ENCODE results near the gene MKNK1.

MKNK1 gene

DNA sequence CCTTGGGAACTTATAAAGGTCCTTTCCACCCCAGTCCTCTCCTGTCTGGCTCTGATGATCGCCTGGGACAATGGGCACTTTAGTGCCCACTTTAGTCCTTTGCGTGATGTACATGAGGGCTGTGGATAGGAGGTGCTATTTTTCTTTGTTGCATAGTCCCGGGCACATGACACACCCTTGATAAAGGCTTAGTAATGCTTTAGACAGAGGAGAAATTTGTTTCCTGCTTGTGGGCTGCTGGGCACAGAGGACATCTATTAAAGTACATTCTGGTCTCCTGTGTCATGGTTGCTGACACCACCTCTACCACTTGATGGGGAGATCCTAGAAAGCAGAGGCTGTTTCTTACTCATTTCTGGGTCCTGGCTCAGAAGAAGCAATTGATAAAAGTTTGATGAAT is 47.2 kb downstream of the MKNK1 start:
- DNase-seq, result no peak

DNA sequence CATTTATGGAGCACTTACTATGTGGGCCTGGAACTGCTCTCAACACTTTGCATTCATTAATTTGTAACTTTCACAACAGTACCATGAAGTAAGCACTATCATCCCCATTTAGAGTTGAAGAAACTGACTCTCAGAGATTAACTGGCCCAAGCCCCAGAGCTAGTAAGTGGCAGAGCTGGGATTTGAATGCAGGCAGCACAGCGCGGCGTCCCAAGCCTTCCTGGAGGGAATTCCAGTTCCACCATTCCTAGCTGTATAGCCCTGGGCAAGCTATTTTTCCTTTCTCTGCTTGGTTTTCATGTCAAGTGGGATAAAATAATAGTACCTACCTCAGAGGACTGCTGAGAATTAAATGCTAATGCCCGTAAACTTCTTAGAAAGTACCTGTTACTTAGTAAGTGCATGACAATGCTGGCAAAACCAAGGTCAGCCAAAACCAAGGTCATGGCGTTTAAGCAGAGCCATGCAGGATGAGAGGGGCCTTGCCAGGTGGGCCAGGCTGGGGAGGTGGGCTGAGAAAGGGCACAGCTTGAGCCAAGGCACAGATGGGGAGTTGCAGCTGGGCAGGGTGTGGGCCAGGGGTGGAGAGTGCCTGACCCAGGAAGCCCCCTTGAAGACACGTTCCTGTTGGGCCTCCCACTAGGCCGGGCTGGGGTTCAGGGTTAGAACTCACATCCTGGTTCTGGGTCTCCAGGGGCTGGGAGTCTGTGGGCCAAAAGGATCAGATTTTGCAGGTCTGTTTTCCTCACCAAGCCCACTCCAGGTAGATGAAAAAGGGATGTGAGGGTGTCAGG is 48.0 kb downstream of the MKNK1 start:
- DNase-seq, result no peak

DNA sequence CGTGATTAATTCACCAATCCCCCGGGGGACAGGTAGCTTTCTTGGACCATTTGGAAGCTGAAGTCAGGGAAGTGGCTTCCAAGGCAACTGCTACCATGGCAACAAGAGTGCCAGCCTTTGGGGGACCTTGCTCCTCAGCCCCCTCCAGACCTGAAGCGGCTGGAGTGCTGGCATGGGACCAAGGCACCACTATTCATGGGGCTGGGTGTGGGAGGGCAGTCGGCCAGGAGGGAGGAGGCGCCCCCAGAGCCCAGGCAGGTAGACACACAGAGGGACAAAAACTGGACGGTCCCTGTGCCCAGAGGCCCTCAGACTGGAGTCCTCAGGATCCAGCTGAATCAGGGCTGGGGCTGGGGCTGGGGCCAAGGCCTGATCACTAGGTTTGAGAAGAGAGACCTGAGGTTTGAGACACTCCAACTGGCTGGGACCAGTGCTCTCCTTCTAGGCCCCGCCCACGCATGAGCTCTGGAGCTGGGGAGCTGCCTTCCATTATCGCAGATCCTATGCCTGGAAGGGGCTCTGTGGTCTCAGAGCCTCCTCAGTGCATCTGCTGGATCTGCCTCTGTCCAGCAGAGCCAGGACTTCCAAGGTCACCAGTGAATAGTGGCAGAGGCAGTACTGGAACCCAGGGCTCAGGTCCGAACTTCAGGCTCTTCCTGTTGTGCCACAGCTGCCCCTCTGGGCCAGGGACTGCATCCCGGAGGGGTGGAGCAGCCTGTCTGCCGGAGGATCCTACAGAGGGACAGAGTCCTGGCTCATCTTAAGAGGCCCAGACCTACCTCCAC is 49.3 kb downstream of the MKNK1 start:
- DNase-seq, result peak; percentile 59

DNA sequence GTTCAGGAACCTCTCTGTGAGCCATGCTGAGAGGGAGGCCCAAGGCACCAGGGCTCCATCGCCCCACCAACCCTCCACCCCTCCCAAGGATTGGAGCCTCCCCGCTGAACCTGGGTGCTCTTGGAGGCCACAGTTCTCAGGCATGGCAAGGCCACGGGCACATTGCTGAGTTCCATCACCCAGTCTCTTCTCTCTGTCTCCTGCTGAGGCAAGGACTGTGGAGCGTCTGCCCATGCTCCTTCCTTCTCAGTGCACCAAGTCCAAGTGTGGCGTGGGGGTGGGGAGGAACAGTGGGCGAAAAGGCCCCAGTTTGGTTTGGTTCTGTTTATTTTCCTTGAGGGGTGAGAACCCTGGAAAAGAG is 49.9 kb downstream of the MKNK1 start:
- DNase-seq, result no peak

DNA sequence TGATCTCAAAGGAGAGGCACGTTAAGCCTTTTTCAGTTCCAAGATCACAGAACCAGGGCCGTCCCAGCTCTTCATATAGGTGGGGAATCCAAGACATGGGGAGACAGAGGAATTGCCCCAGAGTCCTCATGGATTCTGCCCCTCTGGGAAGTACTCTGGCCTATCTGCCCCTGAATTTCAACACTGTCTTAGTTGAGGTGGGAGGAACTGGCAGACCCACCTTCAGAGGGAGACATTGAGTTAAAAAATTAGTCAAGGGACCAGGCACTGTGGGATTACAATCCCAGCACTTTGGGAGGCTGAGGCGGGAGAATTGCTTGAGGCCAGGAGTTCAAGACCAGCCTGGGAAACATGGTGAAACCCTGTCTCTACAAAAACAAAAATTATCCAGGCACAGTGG is 50.6 kb downstream of the MKNK1 start:
- DNase-seq, result no peak

DNA sequence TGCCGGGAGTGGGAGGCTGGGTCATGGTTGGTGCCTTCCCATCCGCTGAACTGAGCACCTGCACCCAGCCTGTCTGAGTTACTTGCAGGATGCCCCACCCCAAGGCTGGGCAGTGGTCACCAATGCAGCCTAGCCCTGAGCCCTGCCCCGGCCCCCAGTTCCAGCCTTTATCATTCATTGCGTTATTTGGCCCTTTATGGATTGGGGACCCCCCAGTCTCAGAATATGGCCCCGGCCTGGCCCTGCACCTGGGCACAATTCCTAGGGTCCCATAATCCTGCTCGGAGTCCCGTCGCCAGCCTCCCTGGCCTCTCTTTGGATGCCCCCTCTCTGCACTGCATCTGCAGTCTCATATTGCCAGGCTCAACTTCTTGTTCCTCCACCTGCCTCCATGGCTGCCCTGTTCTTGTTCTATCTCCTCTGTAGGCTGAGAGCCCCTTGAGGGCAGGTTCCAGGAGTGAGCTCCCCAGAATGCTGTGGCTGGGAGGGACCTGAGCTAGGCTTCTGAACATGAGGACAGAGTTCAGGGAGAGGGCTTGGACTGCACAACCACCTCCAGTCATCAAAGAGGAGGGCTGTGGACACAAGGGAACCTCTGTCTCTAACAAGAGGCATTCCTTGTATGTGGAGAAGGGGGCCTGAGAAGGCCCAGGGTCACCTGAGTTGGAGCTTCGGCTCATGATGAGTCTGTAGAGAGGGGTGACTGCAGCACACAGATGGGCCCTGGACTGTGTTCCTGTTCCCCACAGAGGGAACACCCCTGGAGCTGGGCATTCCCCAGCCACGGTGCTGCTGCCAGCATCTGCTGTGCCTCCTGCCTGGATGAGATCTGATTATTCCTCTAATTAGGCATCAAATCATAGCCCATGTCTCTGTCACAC is 51.5 kb downstream of the MKNK1 start:
- peak; percentile 28 for DNase-seq

DNA sequence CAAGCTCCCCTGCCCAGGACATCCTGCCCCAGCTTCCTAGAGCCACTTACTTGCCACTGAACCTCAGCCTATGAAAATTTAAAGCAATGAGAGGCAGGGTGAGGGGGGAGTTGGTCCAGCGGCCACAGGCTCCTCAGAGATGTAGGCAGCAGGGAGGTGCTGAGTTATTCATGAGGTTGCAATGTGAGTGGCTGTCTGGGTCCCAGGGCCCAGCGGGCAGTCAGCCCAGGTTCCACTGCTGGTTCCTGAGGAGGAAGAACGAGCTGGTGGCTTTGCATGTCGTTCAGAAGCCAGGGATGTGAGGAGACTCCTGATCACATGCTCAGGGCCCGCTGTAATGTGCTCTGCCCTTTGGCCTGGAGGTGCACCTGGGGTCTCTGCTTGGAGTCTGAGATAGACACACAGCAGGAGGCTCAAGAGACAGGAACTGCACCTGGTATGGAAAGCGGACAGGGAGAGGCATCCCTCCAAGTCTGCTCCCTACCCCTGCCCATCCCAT is 52.4 kb downstream of the MKNK1 start, which contains the start of gene KNCN:
Gene KNCN, minus strand, starts transcription at position 51 of the 499 bp plus-strand sequence. CDS start 432 bp downstream, outside the sequence.
- no peak for DNase-seq

DNA sequence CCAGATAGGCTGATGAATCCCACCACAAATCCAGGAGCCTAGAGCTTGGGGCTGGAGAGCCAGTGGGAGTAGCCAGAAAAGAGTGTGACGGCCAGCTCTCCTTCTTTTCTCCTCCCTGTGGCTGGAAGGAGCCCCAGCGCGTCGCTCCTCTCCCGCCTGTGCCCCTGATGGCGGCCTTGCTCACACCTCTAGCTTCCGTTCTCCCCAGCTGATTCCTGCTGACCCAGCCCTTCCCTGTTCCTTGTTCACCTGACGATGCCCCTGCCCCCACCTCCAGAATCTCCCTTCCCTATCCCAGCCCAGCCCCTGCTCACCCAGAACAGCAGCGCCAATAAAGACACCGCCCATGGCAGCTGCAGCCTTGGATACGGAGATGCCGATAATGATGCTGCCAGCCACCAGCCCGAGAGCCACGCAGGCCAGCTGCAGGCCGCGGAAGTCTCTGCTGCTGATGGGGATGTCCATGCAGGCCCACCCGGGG is 53.3 kb downstream of the MKNK1 start:
- DNase-seq, result no peak

DNA sequence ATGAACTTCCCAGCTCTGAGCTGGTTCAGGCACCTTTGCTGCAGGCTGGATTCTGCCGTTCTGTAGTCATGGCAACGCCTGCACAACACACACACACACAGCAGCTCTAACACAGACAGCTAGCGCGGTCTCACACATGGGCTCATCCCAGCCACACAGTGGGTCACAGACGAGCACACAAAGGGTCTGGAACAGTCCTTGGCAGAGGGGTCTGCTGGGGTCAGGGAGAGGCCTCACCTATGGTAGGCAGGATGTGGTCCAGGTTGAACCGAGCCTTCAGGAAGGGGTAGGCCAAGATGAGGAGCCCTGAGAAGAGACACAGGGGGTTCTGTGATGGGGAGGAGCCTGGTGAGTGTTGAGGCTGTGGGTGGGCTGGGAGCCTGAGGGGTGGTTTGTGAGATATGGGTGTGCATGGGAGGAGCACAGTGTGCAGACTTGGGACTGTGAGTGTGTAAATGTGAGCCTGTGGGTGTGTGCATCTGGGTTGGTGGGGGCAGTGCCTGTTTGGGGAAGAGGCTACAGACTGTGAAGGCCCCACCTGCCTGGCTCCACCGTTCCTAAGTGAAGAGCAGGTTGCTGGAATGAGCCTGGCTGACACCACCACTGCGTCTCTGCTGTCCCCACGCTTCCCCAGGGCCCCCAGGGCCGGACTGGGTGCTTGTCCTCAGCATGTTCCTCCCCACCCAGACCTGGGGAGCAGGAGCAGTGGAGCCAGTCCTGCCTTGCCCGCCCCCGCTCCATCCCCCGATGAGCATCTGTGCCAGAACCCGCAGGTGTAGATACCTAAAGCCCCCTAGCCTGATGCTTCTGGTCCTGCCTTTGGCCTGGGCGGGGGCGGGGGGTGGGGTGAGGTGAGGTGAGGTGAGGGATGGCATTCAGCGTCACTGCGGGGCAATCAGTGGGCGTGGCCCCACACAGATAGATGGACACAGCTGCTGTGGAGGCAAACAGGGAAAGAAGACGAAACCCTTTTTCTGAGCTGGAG is 54.1 kb downstream of the MKNK1 start:
- peak; percentile 36 for DNase-seq

DNA sequence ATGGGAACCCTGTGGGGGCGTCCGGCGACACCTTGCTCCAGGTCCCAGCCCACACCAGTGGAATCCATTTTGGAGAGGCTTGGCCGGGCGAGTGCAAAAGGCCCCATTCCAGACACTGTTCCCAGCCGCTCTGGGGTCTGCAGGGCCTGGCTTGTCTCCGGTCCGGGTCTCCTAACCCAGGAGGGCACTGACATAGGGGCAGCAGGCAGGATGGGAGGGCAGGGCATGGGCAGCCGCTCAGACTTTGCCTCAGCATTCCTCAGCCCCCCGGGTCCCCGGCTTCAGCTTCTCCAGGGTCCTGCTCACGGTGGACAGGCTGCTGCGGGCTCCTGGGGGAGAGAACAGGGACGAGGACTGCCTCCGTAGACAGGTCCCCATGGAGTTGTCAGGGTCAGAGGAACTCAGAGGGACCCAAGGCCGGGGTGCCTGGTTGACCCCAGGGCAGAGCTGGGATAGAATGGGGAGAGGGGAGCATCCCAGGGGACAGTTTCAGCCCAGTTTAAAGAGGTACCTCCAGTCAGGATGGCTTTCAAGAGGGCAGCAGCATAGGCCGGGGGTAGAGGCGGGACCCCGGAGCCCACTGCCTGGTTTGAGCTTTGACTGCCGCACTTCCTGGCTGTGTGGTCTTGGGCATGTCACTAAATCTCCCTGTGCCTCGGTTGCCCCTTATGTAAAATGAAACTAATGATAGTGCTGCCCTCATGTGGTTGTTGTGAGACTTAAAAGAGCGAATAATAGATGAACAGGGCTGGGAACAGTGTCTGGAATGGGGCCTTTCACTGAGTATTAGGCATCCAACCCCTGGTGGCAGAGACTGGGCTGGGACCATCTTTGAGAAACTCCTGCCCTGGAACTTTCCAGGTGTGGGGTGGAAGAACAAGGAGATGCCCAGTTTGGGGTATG is 56.3 kb downstream of the MKNK1 start:
- DNase-seq, result no peak

DNA sequence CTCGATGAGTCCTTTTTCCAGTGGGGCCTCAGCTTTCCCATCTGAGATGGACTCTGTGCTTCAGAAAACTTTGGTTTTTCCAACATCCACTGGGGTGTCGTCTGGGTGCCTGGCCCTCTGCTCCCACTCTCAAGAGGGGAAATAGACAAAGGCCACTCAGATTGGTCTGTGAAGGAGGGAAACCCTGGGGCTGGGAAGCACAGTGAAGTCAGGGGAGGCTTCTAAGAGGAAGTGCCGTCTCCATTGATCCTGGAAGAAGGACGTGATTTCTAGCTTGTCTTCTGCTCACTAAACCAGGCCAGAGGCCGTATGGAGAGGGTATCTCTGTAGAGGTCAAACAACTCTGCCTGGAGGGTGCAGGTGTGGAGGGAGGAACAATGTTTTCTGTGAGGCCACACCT is 57.9 kb downstream of the MKNK1 start:
- DNase-seq, result no peak

DNA sequence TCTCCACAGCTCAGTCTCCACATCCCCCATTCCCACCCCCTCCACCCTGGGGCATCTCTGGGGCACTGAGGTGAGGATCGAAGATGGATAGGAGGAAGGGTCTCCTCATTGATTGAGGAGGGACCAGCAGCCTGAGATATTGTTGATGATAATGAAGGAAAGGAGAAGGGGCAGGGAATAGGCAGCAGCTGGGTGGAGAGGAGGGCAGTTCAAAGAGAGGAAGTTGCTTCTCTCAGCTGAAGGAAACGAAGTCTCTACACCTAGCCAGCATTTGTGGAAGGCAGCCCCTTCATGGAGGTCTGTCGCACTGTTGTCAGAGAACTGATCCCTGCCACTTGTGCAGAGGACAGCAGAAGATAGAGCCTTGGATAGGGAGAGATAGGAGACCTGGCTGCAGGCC is 58.3 kb downstream of the MKNK1 start:
- DNase-seq, result no peak

DNA sequence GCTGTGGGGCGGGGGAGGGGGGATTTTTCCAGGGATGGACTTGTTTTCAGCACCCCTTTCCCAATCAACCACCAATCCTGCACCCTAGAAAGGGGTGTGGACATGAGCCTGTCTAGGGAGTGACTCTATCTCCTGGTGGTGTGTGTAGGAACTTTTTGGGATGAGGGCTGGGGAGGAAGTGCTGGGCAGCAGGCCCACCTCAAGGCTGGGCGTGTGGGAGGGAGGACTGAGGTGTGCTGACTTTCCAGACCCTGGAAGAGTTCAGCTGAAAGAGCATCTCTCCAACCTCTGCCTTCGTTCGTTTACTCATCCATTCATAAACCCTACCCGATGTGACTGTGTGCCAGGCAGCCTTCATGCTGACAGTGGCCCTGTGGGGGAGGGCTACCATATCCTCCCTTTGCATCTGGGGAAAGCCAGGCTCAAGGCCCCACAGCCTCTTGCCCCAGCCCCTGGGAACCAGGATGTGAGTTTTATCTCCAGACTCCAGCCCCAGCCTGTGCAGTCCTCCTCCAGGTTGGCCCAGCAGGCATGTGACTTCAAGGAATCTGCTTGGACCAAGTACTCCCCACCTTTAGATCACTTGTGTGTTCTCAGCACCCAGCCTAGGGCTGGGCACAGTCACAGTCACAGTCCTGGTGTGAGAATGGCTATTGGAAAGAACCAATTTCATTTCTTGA is 59.4 kb downstream of the MKNK1 start:
- DNase-seq, result no peak

DNA sequence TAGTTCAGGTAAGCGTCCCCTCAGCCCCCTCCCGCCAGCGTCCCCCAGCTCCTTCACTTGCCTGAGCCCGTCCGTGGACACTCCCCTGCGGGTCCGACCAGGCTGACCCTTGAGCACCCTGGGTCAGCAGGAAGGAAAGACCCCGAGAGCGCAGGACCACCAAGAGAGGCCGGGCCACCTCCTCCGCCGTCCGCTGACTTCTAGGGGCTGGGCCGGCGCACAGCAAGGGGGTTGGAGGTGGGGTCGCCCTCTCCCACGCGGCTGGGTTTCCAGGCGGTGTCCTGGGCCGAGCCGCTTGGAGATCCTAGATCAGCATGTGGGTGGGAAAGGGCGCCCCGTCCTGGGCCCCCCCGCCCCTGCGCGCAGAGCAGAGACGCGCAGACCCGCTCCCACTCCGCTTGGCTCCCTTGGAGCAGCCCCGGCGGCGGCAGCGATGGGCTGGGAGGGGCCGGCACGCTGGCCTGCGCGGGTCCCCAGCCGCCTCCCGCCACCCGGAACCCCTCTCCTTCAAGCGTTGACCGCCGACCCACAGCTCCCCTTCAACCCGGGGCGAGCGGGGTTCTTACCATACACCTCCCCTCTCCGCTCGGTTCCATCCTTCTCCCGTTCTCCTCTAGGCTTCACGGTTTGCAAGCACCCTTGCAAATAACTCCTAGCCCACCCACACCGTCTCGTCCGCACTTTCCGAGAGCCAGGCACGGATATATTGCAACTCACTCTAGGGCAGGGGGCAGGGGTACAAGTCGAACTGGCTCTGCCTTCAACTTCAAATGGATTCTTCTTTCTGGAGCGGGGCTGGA is 60.1 kb downstream of the MKNK1 start:
- DNase-seq, result no peak

DNA sequence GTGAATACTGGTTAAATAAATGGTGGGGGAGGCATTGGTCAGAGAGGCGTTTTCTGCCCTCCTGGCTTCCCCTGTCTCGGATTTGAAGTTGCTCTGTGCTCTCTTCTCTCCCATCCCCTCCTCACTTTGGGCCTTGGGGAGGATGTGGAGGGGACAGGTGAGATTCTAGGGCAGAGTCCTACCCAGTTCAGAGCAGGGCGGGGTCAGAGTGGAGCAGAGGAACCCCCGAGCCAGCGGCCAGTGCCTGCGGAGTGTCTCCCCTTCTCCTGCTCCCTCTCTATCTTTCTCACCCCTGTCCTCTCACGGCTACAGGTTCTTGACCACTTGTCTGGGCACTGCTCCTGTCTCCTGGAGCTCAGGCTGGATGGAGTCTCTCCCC is 60.7 kb downstream of the MKNK1 start:
- DNase-seq, result no peak

DNA sequence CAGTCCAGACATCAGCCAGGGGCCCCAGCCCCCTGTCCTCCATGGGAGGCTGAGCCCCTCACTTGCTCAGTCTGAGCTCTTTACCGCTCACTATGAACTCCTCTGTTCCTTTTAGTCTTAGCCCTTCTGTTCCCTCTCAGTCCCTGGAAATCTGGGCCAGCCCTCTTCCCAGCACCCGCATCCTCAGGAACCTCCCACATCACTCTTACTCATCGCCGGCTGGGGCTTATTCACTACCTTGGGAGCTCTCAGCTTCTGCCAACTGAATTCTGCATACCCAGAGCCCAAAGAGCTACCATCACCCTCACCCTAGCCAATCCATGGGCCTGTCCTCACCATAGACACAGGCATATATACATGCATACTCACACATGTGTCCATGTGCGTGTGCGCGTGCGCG is 64.1 kb downstream of the MKNK1 start:
- no peak for DNase-seq

DNA sequence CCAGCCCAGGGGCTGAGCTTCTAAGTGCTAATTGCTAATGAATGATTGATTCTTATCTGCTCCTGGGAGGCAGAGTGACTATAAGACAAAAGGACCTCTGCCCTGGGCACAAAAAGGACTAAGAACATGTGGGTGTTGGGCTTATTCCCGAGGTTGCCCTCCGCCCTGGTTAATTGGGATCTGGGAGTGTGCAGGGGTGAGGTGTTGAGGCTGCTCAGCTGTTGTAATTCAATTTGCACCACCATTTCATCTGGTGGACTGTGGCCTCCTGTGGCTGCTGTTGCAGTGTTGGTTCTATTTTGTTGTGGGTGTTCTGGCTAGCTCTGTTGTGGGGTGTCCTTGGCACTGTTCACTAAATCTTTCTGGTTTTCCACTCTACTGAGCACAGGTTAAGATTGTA is 65.9 kb downstream of the MKNK1 start:
- DNase-seq, result no peak

DNA sequence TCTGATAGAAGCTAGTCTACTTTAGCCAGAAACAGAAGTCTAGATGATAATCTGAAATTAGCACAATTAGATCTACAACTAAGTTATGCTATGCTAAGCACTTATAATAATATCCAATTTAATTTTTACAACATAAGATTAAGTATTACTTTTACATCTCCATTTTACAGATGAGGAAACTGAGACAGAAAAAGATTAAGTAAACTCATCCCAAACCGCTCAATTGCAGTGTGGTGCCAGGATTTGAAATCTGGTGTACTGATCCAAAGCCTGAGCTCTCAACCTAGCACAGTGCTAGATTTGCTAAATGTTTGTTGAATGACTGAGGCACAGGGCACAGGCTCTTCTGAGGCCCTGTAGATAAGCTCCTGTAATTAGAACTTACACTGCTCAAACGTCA is 66.4 kb downstream of the MKNK1 start:
- DNase-seq, result no peak

DNA sequence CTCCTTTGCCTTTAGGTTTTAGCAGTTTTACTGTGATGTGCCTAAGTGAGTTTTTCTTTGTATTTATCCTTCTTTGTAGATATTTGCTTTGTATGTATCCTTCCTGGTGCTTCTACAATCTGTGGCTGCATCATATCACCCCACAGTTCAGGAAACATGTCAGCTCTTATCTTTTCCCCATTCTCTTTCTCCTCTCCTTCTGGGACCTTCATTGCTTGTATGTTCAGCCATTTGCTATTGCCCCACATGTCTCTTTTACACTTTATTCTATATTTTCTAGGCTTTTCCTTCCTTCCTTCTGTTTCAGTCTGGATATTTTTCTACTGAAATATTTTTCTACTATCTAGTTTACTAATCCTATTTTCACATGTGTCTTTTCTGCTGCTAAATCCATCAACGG is 67.5 kb downstream of the MKNK1 start:
- no peak for DNase-seq

All from COR-L47 (cell line).